Measurements from ENCODE around the gene SCARB1. TPM values are rescaled to one million over a fixed set of nuclear protein-coding genes. Genes with fewer than 3 reads are reported as not detected.
A peak's percentile ranks its signal among the peaks of the same experiment; 100 is the strongest.

SCARB1 gene
- total and polyA plus RNA-seq, 2 of the 13 experiments (the other 11 are each of a cell fraction or from before 2014, with no cell fraction given), result 63.4 to 160 TPM

- TF ChIP-seq ZNF574 (CRISPR knock-in tag; IDR thresholded peaks at IDR 0.05) (peak; percentile 15; the same call in 1 of the 2 replicates), GATAD2A (CRISPR knock-in tag; IDR thresholded peaks at IDR 0.05) (peak; percentile 38; the same call in 1 of the 2 replicates), SALL2 (CRISPR knock-in tag; IDR thresholded peaks at IDR 0.05) (no peak), ATF3 (CRISPR knock-in tag; IDR thresholded peaks at IDR 0.05) (no peak), CENPBD1 (CRISPR knock-in tag; IDR thresholded peaks at IDR 0.05; ENCODE audit: borderline replicate concordance, low read depth) (no peak), ZNF3 (CRISPR knock-in tag; IDR thresholded peaks at IDR 0.05) (no peak), SATB2 (CRISPR knock-in tag; IDR thresholded peaks at IDR 0.05) (no peak), HNRNPL (IDR thresholded peaks at IDR 0.05; ENCODE audit: low read depth, low read length) (peak; percentile 96), ZNF784 (CRISPR knock-in tag; IDR thresholded peaks at IDR 0.05; ENCODE audit: borderline replicate concordance) (0 out of 2 replicates have a peak, but pooled peaks have one; percentile 59), ARID2 (CRISPR knock-in tag; IDR thresholded peaks at IDR 0.05; ENCODE audit: borderline replicate concordance) (peak; percentile 33; the same call in 1 of the 2 replicates), SOX6 (IDR thresholded peaks at IDR 0.05) (no peak), SOX6 (CRISPR knock-in tag; IDR thresholded peaks at IDR 0.05) (peak; percentile 84), ETV5 (CRISPR knock-in tag; IDR thresholded peaks at IDR 0.05; ENCODE audit: borderline replicate concordance) (peak; percentile 77), TARDBP (CRISPR knock-in tag; IDR thresholded peaks at IDR 0.05) (peak; percentile 46; the same call in 1 of the 2 replicates), EED (CRISPR knock-in tag; IDR thresholded peaks at IDR 0.05) (no peak), RCOR2 (CRISPR knock-in tag; IDR thresholded peaks at IDR 0.05) (peak; percentile 88), ZNF432 (CRISPR knock-in tag; IDR thresholded peaks at IDR 0.05; ENCODE audit: borderline replicate concordance) (no peak), IKZF5 (CRISPR knock-in tag; IDR thresholded peaks at IDR 0.05) (0 out of 2 replicates have a peak, but pooled peaks have one; percentile 29), TRIM22 (IDR thresholded peaks at IDR 0.05) (no peak), ZMYM3 (CRISPR knock-in tag; IDR thresholded peaks at IDR 0.05) (peak; percentile 93), ZZZ3 (CRISPR knock-in tag; IDR thresholded peaks at IDR 0.05; ENCODE audit: borderline replicate concordance) (no peak), CTCF (CRISPR knock-in tag; IDR thresholded peaks at IDR 0.05) (peak; percentile 6; the same call in 1 of the 2 replicates)
Measured at GRCh38 chr12:124745891-124746570, 117.6 kb downstream of the SCARB1 start (continued).
